Stimulated activated naive CD8-positive, alpha-beta T cell treated with anti-CD3 and anti-CD28 coated beads, Interleukin-15, amount 100 ng/mL, for 72 hours (primary cell): ENCODE data around the gene SOD2.
"Not testable (repeated sequence)": the region's sequence is repeated elsewhere in the genome, so short reads cannot be mapped to it uniquely, and the experiment has no call there.

Experiments used
- ATAC-seq: fragments of 150-1000 bp; cut with Tn5 transposase; 2 replicates; pipeline ENCODE4 v1.10.0; 2021; ENCODE audit warnings: mild to moderate bottlenecking, moderate library complexity
- DNase-seq, 2 donors: peaks; one replicate each; pipeline ENCODE4 v3.0.0; 2021 to 2022
- H3K27ac Mint-ChIP-seq, 2 donors: one replicate each; pipeline ENCODE4 v1.8.0; 2022; ENCODE audit warnings: mild to moderate bottlenecking in 2 of 2, mixed read lengths in 2 of 2, moderate library complexity in 2 of 2
- H3K27me3 Mint-ChIP-seq: one replicate; pipeline ENCODE4 v1.8.0; 2022; ENCODE audit warnings: mixed read lengths
- H3K4me1 Mint-ChIP-seq: one replicate; pipeline ENCODE4 v1.8.0; 2022; ENCODE audit warnings: mild to moderate bottlenecking, mixed read lengths
- H3K4me3 Mint-ChIP-seq, 2 donors: one replicate each; pipeline ENCODE4 v1.8.0; 2022; ENCODE audit warnings: mild to moderate bottlenecking in 2 of 2, mixed read lengths in 2 of 2, moderate library complexity in 1 of 2
- H3K9me3 Mint-ChIP-seq, 2 donors: one replicate each; pipeline ENCODE4 v1.8.0; 2022; ENCODE audit warnings: mixed read lengths in 2 of 2

SOD2 gene

DNA sequence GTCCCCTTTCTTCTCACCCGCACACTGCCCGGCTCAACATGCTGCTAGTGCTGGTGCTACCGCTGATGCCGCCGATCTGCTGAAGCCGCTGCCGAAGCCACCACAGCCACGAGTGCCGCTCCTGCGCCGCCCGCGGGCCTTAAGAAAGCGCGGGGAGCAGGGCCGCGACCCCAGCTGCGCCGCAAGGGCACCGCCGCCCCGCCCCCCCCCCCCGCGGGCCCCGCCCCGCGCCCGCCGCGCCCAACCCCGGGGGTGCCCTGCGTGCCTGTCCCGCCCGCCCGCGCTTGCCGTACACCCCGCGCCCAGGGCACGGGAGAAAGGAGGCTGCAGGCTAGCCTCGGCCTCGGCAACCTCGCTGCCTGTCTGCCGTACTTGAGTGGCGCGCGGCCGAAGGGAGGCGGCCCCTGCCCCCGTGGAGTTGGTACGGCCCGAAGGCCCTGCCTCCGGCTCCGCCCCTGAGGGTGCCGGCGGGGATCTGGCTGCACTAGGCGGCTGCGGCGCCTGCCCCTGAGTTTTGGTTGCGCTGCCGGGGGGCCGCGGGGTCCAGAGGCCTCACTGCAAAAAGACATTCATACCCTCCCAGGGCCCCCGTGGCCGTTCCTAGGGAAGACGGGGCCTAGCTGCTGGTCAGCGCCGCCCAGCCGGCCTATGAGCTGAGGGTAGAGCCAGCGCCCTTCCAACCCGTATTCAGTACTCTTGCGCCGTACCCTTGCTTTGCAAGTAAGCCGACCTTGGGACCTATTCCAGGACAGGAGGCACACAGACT lies at the start of gene SOD2:
Gene SOD2 (minus strand): TSS at position 114 of the 766 bp plus-strand sequence. CDS start 74 bp downstream, at position 40.
- no peaks in the 10 kb centered on the region for H3K27me3 Mint-ChIP-seq
- peak within 1 kb of the TSS; percentile 94 for H3K4me3 Mint-ChIP-seq
- H3K9me3 Mint-ChIP-seq = no peaks in the 10 kb centered on the region
- H3K27ac Mint-ChIP-seq = peak within 1 kb of the TSS; percentile 92 to 95
- peaks cover 54% of the 10 kb centered on the region for H3K4me1 Mint-ChIP-seq
- ATAC-seq (peak; percentile 87), DNase-seq (peak; percentile 91)

DNA sequence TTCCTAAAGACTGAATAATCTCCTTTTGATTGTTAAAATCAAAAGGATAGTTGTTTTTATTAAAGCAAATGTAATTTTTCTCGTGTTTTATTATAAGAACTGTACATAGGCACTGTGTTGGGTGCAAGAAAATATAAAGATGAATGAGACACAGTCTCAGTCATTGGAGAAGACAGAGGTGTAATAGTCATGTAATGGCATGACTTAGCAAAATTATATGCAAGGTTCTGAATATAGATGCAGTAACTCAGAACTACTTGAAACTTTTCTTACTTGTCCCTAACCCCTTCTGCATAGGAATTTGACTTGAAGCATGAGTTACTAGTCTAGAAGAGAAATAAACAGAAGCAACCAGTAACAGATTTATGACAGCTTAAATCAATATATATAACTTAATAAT lies 49.1 kb upstream of the SOD2 start:
- no peaks in the 10 kb centered on the region for H3K27me3 Mint-ChIP-seq
- H3K4me3 Mint-ChIP-seq = no peak overlapping the region
- no peak for DNase-seq
- ATAC-seq = no peak
- H3K27ac Mint-ChIP-seq = peak overlapping the region in 1 of 2 donors; percentile 67
- peaks cover 8% of the 10 kb centered on the region for H3K4me1 Mint-ChIP-seq
- no peaks in the 10 kb centered on the region for H3K9me3 Mint-ChIP-seq

- DNase-seq = no peak
- H3K27me3 Mint-ChIP-seq = no peaks in the 10 kb centered on the region
- no peak overlapping the region for H3K4me3 Mint-ChIP-seq
- ATAC-seq = no peak
- peak overlapping the region in 1 of 2 donors; percentile 46 for H3K27ac Mint-ChIP-seq
- peaks cover 9% of the 10 kb centered on the region for H3K4me1 Mint-ChIP-seq
- H3K9me3 Mint-ChIP-seq = no peaks in the 10 kb centered on the region
These were observed 46.3 kb upstream of the SOD2 start for GRCh38 chr6:159739341-159739740.

DNA sequence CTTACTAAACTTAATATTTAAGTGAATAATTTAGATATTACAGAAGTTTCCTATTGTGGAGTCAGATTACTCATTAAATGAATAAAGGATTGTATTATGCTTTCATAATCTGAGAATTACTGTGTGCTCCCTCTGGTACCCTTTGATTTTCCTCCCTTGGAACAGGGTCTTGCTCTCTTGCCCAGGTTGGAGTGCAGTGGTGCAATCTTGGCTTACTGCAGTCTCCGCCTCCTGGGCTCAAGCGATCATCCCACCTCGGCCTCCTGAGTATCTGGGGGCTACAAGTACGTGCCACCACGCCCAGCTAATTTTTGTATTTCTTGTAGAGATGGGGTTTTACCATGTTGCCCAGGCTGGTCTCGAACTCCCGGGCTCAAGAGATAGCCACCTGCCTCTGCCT lies 43.9 kb upstream of the SOD2 start:
- no peaks in the 10 kb centered on the region for H3K27me3 Mint-ChIP-seq
- peaks cover 29% of the 10 kb centered on the region for H3K4me1 Mint-ChIP-seq
- H3K27ac Mint-ChIP-seq = no peak overlapping the region
- ATAC-seq (no peak), DNase-seq (no peak)
- H3K4me3 Mint-ChIP-seq = no peak overlapping the region
- H3K9me3 Mint-ChIP-seq = no peaks in the 10 kb centered on the region

DNA sequence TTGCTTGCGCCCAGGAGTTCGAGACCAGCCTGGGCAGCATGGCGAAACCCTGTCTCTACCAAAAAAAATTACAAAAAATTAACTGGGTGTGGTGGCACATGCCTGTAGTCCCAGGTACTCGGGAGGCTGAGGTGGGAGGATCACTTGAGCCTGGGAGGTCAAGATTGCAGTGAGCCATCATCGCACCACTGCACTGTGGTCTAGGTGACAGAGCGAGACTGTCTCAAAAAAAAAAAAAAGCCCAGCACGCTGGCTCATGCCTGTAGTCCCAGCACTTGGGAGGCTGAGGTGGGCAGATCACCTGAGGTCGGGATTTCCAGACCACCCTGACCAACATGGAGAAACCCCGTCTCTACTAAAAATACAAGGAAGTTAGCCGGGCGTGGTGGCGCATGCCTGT lies 40.4 kb upstream of the SOD2 start:
- not testable (repeated sequence) for ATAC-seq, H3K27me3 Mint-ChIP-seq
- peak overlapping the region in 1 of 2 donors; percentile 39 for H3K4me3 Mint-ChIP-seq

GRCh38 chr6:159732550-159732949 lies 39.5 kb upstream of the SOD2 start:
- not testable (repeated sequence) for H3K9me3 Mint-ChIP-seq, DNase-seq, H3K27me3 Mint-ChIP-seq, ATAC-seq
- Mint-ChIP-seq H3K4me1 (peaks cover 51% of the 10 kb centered on the region), H3K4me3 (peak overlapping the region; percentile 37 to 41), H3K27ac (peak overlapping the region in 1 of 2 donors; percentile 64)

More for the DNA sequence above, 40.4 kb upstream of the SOD2 start:
- H3K9me3 Mint-ChIP-seq, DNase-seq: not testable (repeated sequence)
- H3K27ac Mint-ChIP-seq = peak overlapping the region; percentile 25 to 54
- H3K4me1 Mint-ChIP-seq = peaks cover 59% of the 10 kb centered on the region

- DNase-seq (no peak), ATAC-seq (no peak)
- peaks cover 59% of the 10 kb centered on the region for H3K4me1 Mint-ChIP-seq
- H3K27ac Mint-ChIP-seq = peak overlapping the region in 1 of 2 donors; percentile 33
- H3K4me3 Mint-ChIP-seq = peak overlapping the region in 1 of 2 donors; percentile 92
- no peaks in the 10 kb centered on the region for H3K27me3 Mint-ChIP-seq
- no peaks in the 10 kb centered on the region for H3K9me3 Mint-ChIP-seq
These were observed 37.3 kb upstream of the SOD2 start for GRCh38 chr6:159730332-159730676.

DNA sequence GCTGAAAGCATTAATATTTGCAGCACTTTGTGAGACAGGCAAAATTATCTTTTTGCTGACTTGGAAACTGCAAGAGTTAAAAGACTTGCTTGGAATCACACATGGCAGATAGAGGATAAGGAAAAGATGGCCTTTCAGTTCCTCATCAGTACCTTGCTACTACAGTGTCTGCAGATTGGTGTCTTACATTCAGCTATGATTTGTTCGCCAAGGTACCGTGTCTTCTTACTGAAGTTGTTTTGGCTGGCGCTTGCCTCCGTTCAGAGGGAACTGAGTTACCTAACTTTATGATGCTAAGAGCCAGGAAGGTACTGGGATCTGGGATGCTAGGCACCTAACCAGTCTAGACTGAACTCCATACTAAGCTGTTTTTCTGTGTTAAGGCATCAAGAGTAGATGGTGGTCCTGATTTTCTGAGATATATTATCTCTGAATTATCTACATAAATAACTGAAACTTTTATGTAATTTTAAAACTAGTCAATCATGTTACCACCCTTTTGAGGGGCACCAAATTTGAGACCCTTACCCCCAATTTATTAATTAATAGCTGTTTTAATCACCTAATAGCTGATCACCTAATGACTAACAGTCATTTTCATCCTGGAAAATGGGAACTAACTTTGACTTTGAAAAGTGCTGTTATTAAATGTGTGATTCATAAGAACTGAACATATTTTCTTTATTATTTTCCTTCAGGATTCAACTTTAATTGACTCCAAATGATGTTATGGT lies 36.7 kb upstream of the SOD2 start:
- Mint-ChIP-seq H3K4me1 (peaks cover 65% of the 10 kb centered on the region), H3K27ac (peak overlapping the region in 1 of 2 donors; percentile 33), H3K9me3 (no peaks in the 10 kb centered on the region), H3K4me3 (peak overlapping the region; percentile 90 to 92), H3K27me3 (no peaks in the 10 kb centered on the region)
- ATAC-seq (no peak), DNase-seq (no peak)

GRCh38 chr6:159728531-159728964 lies 35.5 kb upstream of the SOD2 start:
- no peaks in the 10 kb centered on the region for H3K27me3 Mint-ChIP-seq

GRCh38 chr6:159727717-159728445 lies 34.8 kb upstream of the SOD2 start:
- ATAC-seq = peak; percentile 60
- Mint-ChIP-seq H3K27me3 (no peaks in the 10 kb centered on the region), H3K9me3 (no peaks in the 10 kb centered on the region), H3K27ac (peak overlapping the region; percentile 96 to 97), H3K4me1 (peaks cover 61% of the 10 kb centered on the region), H3K4me3 (peak overlapping the region; percentile 90 to 92)
- peak in 1 of 2 donors; percentile 75 for DNase-seq

More at GRCh38 chr6:159728531-159728964, 35.5 kb upstream of the SOD2 start:
- Mint-ChIP-seq H3K27ac (peak overlapping the region; percentile 96 to 97), H3K9me3 (no peaks in the 10 kb centered on the region), H3K4me3 (peak overlapping the region; percentile 90 to 92), H3K4me1 (peaks cover 61% of the 10 kb centered on the region)
- ATAC-seq = no peak
- DNase-seq = no peak

GRCh38 chr6:159726918-159727716 lies 34.1 kb upstream of the SOD2 start, which contains the start of gene WTAP:
Gene WTAP (plus strand): TSS chr6:159727506. CDS start chr6:159736266, 8,760 bp downstream.
- peak within 1 kb of the TSS; percentile 92 to 98 for H3K4me3 Mint-ChIP-seq

GRCh38 chr6:159726255-159726917 lies 33.3 kb upstream of the SOD2 start:
- ATAC-seq (peak; percentile 32), DNase-seq (no peak)
- Mint-ChIP-seq H3K27ac (peak overlapping the region; percentile 99 to 100), H3K27me3 (no peaks in the 10 kb centered on the region), H3K9me3 (no peaks in the 10 kb centered on the region), H3K4me3 (peak overlapping the region; percentile 90 to 98), H3K4me1 (peaks cover 52% of the 10 kb centered on the region)

More at GRCh38 chr6:159726918-159727716, 34.1 kb upstream of the SOD2 start, which contains the start of gene WTAP:
- DNase-seq (peak; percentile 97), ATAC-seq (peak; percentile 91)
- Mint-ChIP-seq H3K4me1 (peaks cover 56% of the 10 kb centered on the region), H3K9me3 (no peaks in the 10 kb centered on the region), H3K27me3 (no peaks in the 10 kb centered on the region), H3K27ac (peak within 1 kb of the TSS; percentile 99 to 100)

GRCh38 chr6:159725208-159725607 lies 32.2 kb upstream of the SOD2 start:
- H3K27me3 Mint-ChIP-seq, H3K27ac Mint-ChIP-seq, ATAC-seq, DNase-seq, H3K9me3 Mint-ChIP-seq: not testable (repeated sequence)
- Mint-ChIP-seq H3K4me1 (peaks cover 40% of the 10 kb centered on the region), H3K4me3 (peak overlapping the region in 1 of 2 donors; percentile 31)

GRCh38 chr6:159724778-159725177 lies 31.7 kb upstream of the SOD2 start:
- Mint-ChIP-seq H3K27ac (no peak overlapping the region), H3K27me3 (no peaks in the 10 kb centered on the region), H3K4me1 (peaks cover 36% of the 10 kb centered on the region), H3K4me3 (peak overlapping the region; percentile 5 to 34), H3K9me3 (no peaks in the 10 kb centered on the region)
- DNase-seq (no peak), ATAC-seq (no peak)
